Stimulated activated CD4-positive, alpha-beta T cell treated with anti-CD3 and anti-CD28 coated beads, Interleukin-1b, Interleukin-23, amount 100 ng/mL, for 24 hours (primary cell): Measurements from ENCODE around the gene LGALS3.
"Not testable (repeated sequence)": the region's sequence is repeated elsewhere in the genome, so short reads cannot be mapped to it uniquely, and the experiment has no call there.

Source experiments
- DNase-seq, 4 experiments: peaks; one replicate each; pipeline ENCODE4 v3.0.0-alpha.2; 2020; ENCODE audit warnings: low read depth in 4 of 4, low spot score in 1 of 4

The LGALS3 gene

GRCh38 chr14:55129086-55129427 is at the start of gene LGALS3:
Gene LGALS3 (plus strand): TSS chr14:55129252. CDS start chr14:55137374, 8,122 bp downstream.
- peak in 2 of 4 experiments; percentile 11 to 24 for DNase-seq

- not testable (repeated sequence) for DNase-seq
Measured at GRCh38 chr14:55079961-55080360, 49.1 kb upstream of the LGALS3 start.

GRCh38 chr14:55084401-55085059 is 44.5 kb upstream of the LGALS3 start:
- DNase-seq: no peak

- DNase-seq: no peak
Measured at GRCh38 chr14:55085060-55085660, 43.9 kb upstream of the LGALS3 start.

- DNase-seq: no peak
Measured at GRCh38 chr14:55086938-55087337, 42.1 kb upstream of the LGALS3 start.

- DNase-seq: no peak
Measured at GRCh38 chr14:55088356-55088755, 40.7 kb upstream of the LGALS3 start.

- DNase-seq: no peak
Measured at GRCh38 chr14:55092341-55092740, 36.7 kb upstream of the LGALS3 start.

- DNase-seq: no peak
Measured at GRCh38 chr14:55094292-55095157, 34.5 kb upstream of the LGALS3 start.

- peak in 1 of 4 experiments; percentile 28 for DNase-seq
Measured at GRCh38 chr14:55097881-55098560, 31.0 kb upstream of the LGALS3 start.

GRCh38 chr14:55098561-55098898 is 30.5 kb upstream of the LGALS3 start:
- no peak for DNase-seq

GRCh38 chr14:55099756-55100155 is 29.3 kb upstream of the LGALS3 start:
- no peak for DNase-seq

- DNase-seq: no peak
Measured at GRCh38 chr14:55101698-55102097, 27.4 kb upstream of the LGALS3 start.

GRCh38 chr14:55102141-55102621 is 26.9 kb upstream of the LGALS3 start:
- no peak for DNase-seq

- no peak for DNase-seq
Measured at GRCh38 chr14:55103005-55103640, 25.9 kb upstream of the LGALS3 start.

GRCh38 chr14:55103971-55104954 is 24.8 kb upstream of the LGALS3 start:
- no peak for DNase-seq

GRCh38 chr14:55105991-55106390 is 23.1 kb upstream of the LGALS3 start:
- no peak for DNase-seq

- no peak for DNase-seq
Measured at GRCh38 chr14:55107766-55108554, 21.1 kb upstream of the LGALS3 start.

GRCh38 chr14:55109836-55110235 is 19.2 kb upstream of the LGALS3 start:
- DNase-seq: no peak

GRCh38 chr14:55111122-55111708 is 17.8 kb upstream of the LGALS3 start:
- DNase-seq: no peak
